Measurements from ENCODE around the gene HAGH. TPM values are rescaled to one million over a fixed set of nuclear protein-coding genes. Genes with fewer than 3 reads are reported as not detected.

HAGH gene
- total RNA-seq, 2 experiments from 2014 or later, result 44.1 to 44.2 TPM

GRCh38 chr16:1857433-1858097 is 30.9 kb upstream of the HAGH start:
- H3K36me3 Mint-ChIP-seq, result no peaks in the 10 kb centered on the region
- H3K4me3 Mint-ChIP-seq, result no peak overlapping the region
- DNase-seq (no peak), ATAC-seq (no peak)
- no peaks in the 10 kb centered on the region for H3K9me3 Mint-ChIP-seq (ENCODE audit: low read depth)
- no peak overlapping the region for H3K27ac Mint-ChIP-seq
- CTCF ChIA-PET, result interaction anchor here (0.7 to 2.3 kb wide), 2 partner anchors 72 to 152 kb away, joined by 3 to 11 read pairs; partner anchors contain the start of gene MAPK8IP3
- H3K4me1 Mint-ChIP-seq, result peaks cover 13% of the 10 kb centered on the region
- peaks cover 40% of the 10 kb centered on the region for H3K27me3 Mint-ChIP-seq

GRCh38 chr16:1851793-1852192 is 25.2 kb upstream of the HAGH start:
- no peak for ATAC-seq

GRCh38 chr16:1850981-1851380 is 24.4 kb upstream of the HAGH start:
- Mint-ChIP-seq H3K27me3 (peaks cover 15% of the 10 kb centered on the region), H3K9me3 (ENCODE audit: low read depth) (no peaks in the 10 kb centered on the region), H3K4me1 (peaks cover 11% of the 10 kb centered on the region), H3K27ac (no peak overlapping the region), H3K36me3 (no peaks in the 10 kb centered on the region), H3K4me3 (no peak overlapping the region)
- ATAC-seq (no peak), DNase-seq (no peak)
- CTCF ChIA-PET, result no interaction called here

More at GRCh38 chr16:1851793-1852192, 25.2 kb upstream of the HAGH start:
- H3K4me1 Mint-ChIP-seq, result peaks cover 11% of the 10 kb centered on the region
- H3K9me3 Mint-ChIP-seq (ENCODE audit: low read depth), result no peaks in the 10 kb centered on the region
- H3K4me3 Mint-ChIP-seq, result no peak overlapping the region
- CTCF ChIA-PET, result interaction anchor here (1.2 kb wide), 1 partner anchor 77 kb away, joined by 3 read pairs; no protein-coding TSS in a partner anchor
- H3K27me3 Mint-ChIP-seq, result peaks cover 12% of the 10 kb centered on the region
- H3K36me3 Mint-ChIP-seq, result no peaks in the 10 kb centered on the region
- no peak for DNase-seq
- no peak overlapping the region for H3K27ac Mint-ChIP-seq

GRCh38 chr16:1846416-1846815 is 19.8 kb upstream of the HAGH start:
- H3K36me3 Mint-ChIP-seq, result no peaks in the 10 kb centered on the region
- H3K4me3 Mint-ChIP-seq, result no peak overlapping the region
- DNase-seq, result no peak
- ATAC-seq, result no peak
- no peaks in the 10 kb centered on the region for H3K9me3 Mint-ChIP-seq (ENCODE audit: low read depth)
- CTCF ChIA-PET, result interaction anchor here (0.9 kb wide), 1 partner anchor 46 kb away, joined by 4 read pairs; no protein-coding TSS in a partner anchor
- no peaks in the 10 kb centered on the region for H3K4me1 Mint-ChIP-seq
- peaks cover 17% of the 10 kb centered on the region for H3K27me3 Mint-ChIP-seq
- no peak overlapping the region for H3K27ac Mint-ChIP-seq

- Mint-ChIP-seq H3K36me3 (no peaks in the 10 kb centered on the region), H3K9me3 (ENCODE audit: low read depth) (no peaks in the 10 kb centered on the region), H3K4me1 (no peaks in the 10 kb centered on the region), H3K27me3 (peaks cover 13% of the 10 kb centered on the region), H3K4me3 (no peak overlapping the region), H3K27ac (no peak overlapping the region)
- CTCF ChIA-PET, result interaction anchor here (0.9 kb wide), 1 partner anchor 47 kb away, joined by 4 read pairs; no protein-coding TSS in a partner anchor
- DNase-seq (no peak), ATAC-seq (no peak)
Observed at GRCh38 chr16:1845985-1846384, 19.4 kb upstream of the HAGH start.

- DNase-seq (no peak), ATAC-seq (no peak)
- no peak overlapping the region for H3K27ac Mint-ChIP-seq
- H3K27me3 Mint-ChIP-seq, result no peaks in the 10 kb centered on the region
- no peaks in the 10 kb centered on the region for H3K36me3 Mint-ChIP-seq
- H3K9me3 Mint-ChIP-seq (ENCODE audit: low read depth), result no peaks in the 10 kb centered on the region
- CTCF ChIA-PET, result no interaction called here
- no peak overlapping the region for H3K4me3 Mint-ChIP-seq
- H3K4me1 Mint-ChIP-seq, result peaks cover 1% of the 10 kb centered on the region
Observed at GRCh38 chr16:1839554-1839953, 12.9 kb upstream of the HAGH start.

- CTCF ChIA-PET, result interaction anchor here (2.6 kb wide), 1 partner anchor 95 kb away, joined by 6 read pairs; no protein-coding TSS in a partner anchor
- no peak overlapping the region for H3K4me3 Mint-ChIP-seq
- no peaks in the 10 kb centered on the region for H3K9me3 Mint-ChIP-seq (ENCODE audit: low read depth)
- no peak overlapping the region for H3K27ac Mint-ChIP-seq
- no peaks in the 10 kb centered on the region for H3K27me3 Mint-ChIP-seq
- ATAC-seq, result no peak
- no peak for DNase-seq
- peaks cover 9% of the 10 kb centered on the region for H3K4me1 Mint-ChIP-seq
- no peaks in the 10 kb centered on the region for H3K36me3 Mint-ChIP-seq
Observed at GRCh38 chr16:1834096-1834495, 7.5 kb upstream of the HAGH start.

GRCh38 chr16:1832838-1833454 is 6.3 kb upstream of the HAGH start:
- DNase-seq (no peak), ATAC-seq (no peak)
- Mint-ChIP-seq H3K9me3 (ENCODE audit: low read depth) (no peaks in the 10 kb centered on the region), H3K36me3 (no peaks in the 10 kb centered on the region), H3K27me3 (no peaks in the 10 kb centered on the region), H3K4me1 (peaks cover 18% of the 10 kb centered on the region), H3K27ac (no peak overlapping the region), H3K4me3 (no peak overlapping the region)
- CTCF ChIA-PET, result interaction anchor here (2.6 kb wide), 1 partner anchor 97 kb away, joined by 6 read pairs; no protein-coding TSS in a partner anchor

- no peak for ATAC-seq
- DNase-seq, result no peak
- Mint-ChIP-seq H3K36me3 (no peaks in the 10 kb centered on the region), H3K4me1 (peaks cover 24% of the 10 kb centered on the region), H3K27ac (no peak overlapping the region), H3K4me3 (no peak overlapping the region), H3K9me3 (ENCODE audit: low read depth) (no peaks in the 10 kb centered on the region), H3K27me3 (no peaks in the 10 kb centered on the region)
- CTCF ChIA-PET, result no interaction called here
Observed at GRCh38 chr16:1831186-1832075, 4.8 kb upstream of the HAGH start.

GRCh38 chr16:1830213-1830612 is 3.6 kb upstream of the HAGH start:
- no peaks in the 10 kb centered on the region for H3K36me3 Mint-ChIP-seq

GRCh38 chr16:1828645-1829410 is 2.2 kb upstream of the HAGH start:
- peak overlapping the region; percentile 43 for H3K4me3 Mint-ChIP-seq
- CTCF ChIA-PET, result no interaction called here
- no peaks in the 10 kb centered on the region for H3K27me3 Mint-ChIP-seq
- H3K36me3 Mint-ChIP-seq, result no peaks in the 10 kb centered on the region
- no peak for DNase-seq
- no peaks in the 10 kb centered on the region for H3K9me3 Mint-ChIP-seq (ENCODE audit: low read depth)
- no peak overlapping the region for H3K27ac Mint-ChIP-seq
- ATAC-seq, result no peak
- peaks cover 38% of the 10 kb centered on the region for H3K4me1 Mint-ChIP-seq

More at GRCh38 chr16:1830213-1830612, 3.6 kb upstream of the HAGH start:
- H3K9me3 Mint-ChIP-seq (ENCODE audit: low read depth), result no peaks in the 10 kb centered on the region
- ATAC-seq, result no peak
- no peak overlapping the region for H3K4me3 Mint-ChIP-seq
- no peaks in the 10 kb centered on the region for H3K27me3 Mint-ChIP-seq
- DNase-seq, result no peak
- H3K4me1 Mint-ChIP-seq, result peaks cover 31% of the 10 kb centered on the region
- no peak overlapping the region for H3K27ac Mint-ChIP-seq
- CTCF ChIA-PET, result no interaction called here

GRCh38 chr16:1825864-1826690 is 548 bp downstream of the HAGH start:
- H3K9me3 Mint-ChIP-seq (ENCODE audit: low read depth), result no peaks in the 10 kb centered on the region
- peak; percentile 72 for ATAC-seq
- peak; percentile 78 for DNase-seq

More at GRCh38 chr16:1825864-1826690, 548 bp downstream of the HAGH start:
- H3K27me3 Mint-ChIP-seq, result no peaks in the 10 kb centered on the region
- no peaks in the 10 kb centered on the region for H3K36me3 Mint-ChIP-seq
- H3K27ac Mint-ChIP-seq, result peak overlapping the region; percentile 47
- CTCF ChIA-PET, result interaction anchor here (1.4 to 2.8 kb wide), 2 partner anchors 44 kb away, joined by 7 to 11 read pairs; partner anchors contain the start of genes NUBP2 and SPSB3
- peak overlapping the region; percentile 79 for H3K4me3 Mint-ChIP-seq
- H3K4me1 Mint-ChIP-seq, result peaks cover 43% of the 10 kb centered on the region
